GM10847 (cell line): ENCODE data around the gene TRIM72.

Experiments used
- POLR2A ChIP-seq: IDR thresholded peaks from 2 replicates; pipeline ENCODE4 v1.6.1; 2011; ENCODE audit not compliant: insufficient read length; ENCODE audit errors: extremely low read depth

TRIM72 gene

DNA sequence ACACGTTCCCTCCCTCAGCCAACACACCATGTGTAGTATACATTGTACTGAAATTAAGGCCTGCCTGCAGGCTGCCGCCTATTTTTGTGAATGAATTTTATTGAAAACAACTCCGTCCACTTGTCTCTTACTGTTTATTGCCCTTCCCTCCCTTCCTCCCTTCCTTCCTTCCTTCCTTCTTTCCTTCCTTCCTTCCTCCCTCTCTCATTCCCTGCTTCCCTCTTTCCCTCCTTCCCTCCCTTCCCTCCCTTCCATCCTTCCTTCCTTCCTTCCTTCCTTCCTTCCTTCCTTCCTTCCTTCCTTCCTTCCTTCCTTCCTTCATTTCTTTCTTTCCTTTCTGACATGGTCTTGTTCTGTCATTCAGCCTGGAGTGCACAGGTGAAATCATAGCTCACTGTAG lies 48.2 kb downstream of the TRIM72 start:
- TF ChIP-seq POLR2A, result no peak

DNA sequence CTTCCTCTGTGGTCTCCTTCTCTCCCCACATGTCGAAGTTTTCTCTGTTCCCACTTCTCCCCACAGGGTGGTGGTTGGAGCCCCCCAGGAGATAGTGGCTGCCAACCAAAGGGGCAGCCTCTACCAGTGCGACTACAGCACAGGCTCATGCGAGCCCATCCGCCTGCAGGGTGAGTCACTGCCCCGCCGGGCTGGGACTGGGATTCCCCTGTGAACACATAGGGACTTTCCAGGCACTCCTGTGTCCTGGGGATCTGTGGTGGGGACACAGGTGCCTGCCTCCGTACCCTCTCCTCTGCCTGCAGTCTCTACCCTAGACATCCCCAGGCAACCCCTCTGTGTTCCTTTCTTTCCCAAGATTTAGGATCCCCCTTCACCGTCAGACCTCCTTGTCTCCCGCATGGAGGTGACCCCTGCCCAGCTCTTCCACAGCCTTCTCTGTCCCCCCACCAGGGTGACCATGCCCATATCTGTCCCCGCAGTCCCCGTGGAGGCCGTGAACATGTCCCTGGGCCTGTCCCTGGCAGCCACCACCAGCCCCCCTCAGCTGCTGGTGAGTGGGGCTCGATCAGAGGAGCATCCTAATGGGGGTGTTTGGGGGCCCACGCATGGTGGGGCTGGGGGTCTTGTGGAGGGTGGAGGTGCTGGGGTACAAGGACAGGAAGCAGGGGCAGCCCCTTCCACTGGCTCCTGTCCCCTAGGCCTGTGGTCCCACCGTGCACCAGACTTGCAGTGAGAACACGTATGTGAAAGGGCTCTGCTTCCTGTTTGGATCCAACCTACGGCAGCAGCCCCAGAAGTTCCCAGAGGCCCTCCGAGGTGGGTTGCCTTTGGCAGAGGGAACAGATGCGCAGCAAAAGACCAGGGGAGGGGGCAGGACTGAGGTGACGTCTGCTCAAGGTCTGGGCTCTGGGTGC lies 51.7 kb downstream of the TRIM72 start:
- no peak for TF ChIP-seq POLR2A

DNA sequence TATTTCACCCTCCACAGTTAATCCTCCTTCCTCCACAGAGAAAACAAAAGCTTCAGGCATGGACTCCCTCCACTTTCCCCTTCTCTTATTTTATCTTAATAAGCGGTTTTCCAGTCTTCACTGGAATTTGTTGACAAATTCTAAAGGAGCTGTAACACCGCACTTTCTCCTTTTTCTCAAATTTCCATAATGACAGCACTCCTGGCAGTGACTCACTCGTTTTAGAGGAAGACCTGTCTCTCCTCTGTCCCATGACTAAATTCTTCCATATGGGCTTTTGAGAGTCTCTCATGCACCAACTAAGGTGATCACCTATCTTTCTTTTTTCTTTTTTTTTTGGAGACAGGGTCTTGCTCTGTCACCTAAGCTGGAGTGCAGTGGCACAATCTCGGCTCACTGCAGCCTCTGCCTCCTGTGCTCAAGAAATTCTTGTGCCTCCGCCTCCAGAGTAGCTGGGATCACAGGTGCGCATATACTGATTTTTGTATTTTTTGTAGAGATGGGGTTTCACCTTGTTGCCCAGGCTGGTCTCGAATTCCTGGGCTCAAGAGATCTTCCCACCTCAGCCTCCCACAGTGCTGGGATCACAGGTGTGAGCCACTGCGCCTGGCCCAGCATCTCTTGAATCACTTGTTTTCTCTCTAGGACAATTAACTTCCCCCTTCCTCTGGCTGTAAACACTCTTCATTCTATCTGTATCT lies 53.6 kb downstream of the TRIM72 start:
- TF ChIP-seq POLR2A, result no peak

GRCh38 chr16:31268033-31268365 lies 54.1 kb downstream of the TRIM72 start:
- TF ChIP-seq POLR2A, result no peak

- TF ChIP-seq POLR2A, result no peak
Measured at GRCh38 chr16:31268891-31269290, 55.0 kb downstream of the TRIM72 start.

GRCh38 chr16:31269541-31269940 lies 55.6 kb downstream of the TRIM72 start:
- no peak for TF ChIP-seq POLR2A

GRCh38 chr16:31270795-31271194 lies 56.9 kb downstream of the TRIM72 start:
- no peak for TF ChIP-seq POLR2A

DNA sequence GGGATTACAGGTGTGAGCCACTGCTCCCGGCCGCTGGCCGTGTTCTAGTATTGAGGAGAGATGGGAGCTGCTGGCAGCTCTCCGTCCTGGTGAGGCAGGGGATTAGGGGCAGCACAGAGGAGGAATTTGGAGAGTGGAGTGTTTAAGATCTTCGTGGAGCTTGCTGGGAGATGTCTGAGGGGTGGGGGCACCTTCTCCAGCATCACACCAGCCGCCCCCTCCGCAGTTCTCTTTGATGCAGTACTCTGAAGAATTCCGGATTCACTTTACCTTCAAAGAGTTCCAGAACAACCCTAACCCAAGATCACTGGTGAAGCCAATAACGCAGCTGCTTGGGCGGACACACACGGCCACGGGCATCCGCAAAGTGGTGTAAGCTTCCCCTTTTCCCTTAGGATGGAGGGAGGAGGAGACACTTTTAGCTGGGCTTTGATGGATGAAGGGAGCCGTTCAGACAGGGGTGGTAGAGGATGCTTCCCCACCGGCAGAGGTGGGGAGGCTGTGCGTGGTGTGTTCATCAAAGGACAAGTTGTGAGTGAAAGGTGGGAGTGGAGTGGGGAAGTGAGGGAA lies 57.8 kb downstream of the TRIM72 start:
- no peak for TF ChIP-seq POLR2A

- TF ChIP-seq POLR2A, result no peak
Measured at GRCh38 chr16:31273187-31273586, 59.3 kb downstream of the TRIM72 start.

GRCh38 chr16:31273676-31274075 lies 59.8 kb downstream of the TRIM72 start:
- no peak for TF ChIP-seq POLR2A

DNA sequence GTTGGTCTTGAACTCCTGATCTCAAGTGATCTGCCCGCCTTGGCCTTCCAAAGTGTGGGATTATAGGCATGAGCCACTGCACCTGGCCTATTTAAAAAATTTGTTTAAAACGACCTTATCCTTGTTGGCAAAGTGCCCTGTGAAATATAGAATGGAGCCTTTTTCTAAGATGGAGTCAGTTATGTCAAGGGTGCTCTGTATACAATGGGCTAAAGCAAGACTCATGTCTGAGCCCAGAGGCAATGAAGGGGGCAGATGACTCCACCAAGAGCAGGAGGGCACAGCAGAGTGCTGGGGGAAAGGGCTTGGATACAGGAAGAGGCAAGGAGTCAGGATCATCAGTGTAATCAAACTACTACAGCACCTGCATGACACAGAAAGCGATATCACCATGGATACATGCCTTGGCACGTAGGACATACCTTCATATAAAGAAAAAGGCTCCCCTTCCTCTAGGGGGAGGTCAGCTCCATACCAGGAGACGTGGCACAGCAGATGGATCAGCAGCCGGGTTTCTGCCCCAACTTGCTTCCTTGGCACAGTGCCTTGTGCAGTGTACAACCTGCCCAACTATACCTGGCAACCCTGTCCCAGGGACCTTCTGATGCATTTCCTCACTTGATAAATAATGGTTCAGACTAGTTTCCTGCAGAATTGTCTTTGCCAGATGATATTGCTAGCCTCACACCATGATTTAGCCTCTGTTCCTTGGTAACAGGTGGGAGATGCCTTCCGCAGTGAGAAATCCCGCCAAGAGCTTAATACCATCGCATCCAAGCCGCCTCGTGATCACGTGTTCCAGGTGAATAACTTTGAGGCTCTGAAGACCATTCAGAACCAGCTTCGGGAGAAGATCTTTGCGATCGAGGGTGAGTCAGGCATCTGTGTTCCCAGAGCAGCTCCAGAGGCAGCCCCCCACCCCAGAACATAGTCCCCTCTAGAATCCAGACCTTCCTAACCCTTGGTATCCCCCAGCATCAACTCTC lies 61.2 kb downstream of the TRIM72 start:
- no peak for TF ChIP-seq POLR2A

GRCh38 chr16:31276600-31276999 lies 62.7 kb downstream of the TRIM72 start:
- no peak for TF ChIP-seq POLR2A

- no peak for TF ChIP-seq POLR2A
Measured at GRCh38 chr16:31277659-31278260, 63.8 kb downstream of the TRIM72 start.
